ENCODE data around the gene ABCA3. TPM values are rescaled to one million over a fixed set of nuclear protein-coding genes. Genes with fewer than 3 reads are reported as not detected.

Gene ABCA3
- total RNA-seq, 2 experiments from 2014 or later = 7.0 to 7.7 TPM

DNA sequence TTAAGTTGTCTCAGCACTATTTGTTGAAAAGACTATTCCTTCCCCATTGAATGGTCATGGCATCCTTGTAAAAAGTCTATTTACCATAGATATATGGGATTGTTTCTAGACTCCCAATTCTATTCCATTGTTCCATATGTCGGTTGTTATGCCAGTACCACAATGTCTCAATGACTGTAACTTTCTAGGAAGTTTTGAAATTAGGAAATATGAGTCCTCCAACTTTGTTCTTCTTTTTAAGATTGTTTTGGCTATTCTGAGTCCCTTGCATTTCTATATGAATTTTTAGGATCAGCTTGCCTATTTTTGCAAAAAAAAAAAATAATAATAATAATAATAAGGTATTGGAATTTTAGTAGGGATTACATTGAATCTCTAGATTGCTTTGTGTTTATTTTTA, 43.0 kb upstream of the ABCA3 start:
- Histone ChIP-seq H3K9me3 (ENCODE audit: control insufficient read depth in 1 of 2, insufficient read depth in 1 of 2, low read length in 2 of 2) (peaks cover 0 to 4% of the 10 kb centered on the region in 2 experiments), H3K27ac (ENCODE audit: low read depth in 1 of 2, low read length in 2 of 2) (no peak overlapping the region), H3K27me3 (ENCODE audit: control insufficient read depth in 1 of 2, insufficient read depth in 2 of 2, low read length in 2 of 2) (peaks cover 0 to 3% of the 10 kb centered on the region in 2 experiments), H3K4me3 (ENCODE audit: low read length) (no peak overlapping the region), H3K36me3 (ENCODE audit: insufficient read depth, low read length) (no peaks in the 10 kb centered on the region), H3K4me1 (ENCODE audit: insufficient read depth, low read length) (no peaks in the 10 kb centered on the region)
- TF ChIP-seq, protein P1, sequence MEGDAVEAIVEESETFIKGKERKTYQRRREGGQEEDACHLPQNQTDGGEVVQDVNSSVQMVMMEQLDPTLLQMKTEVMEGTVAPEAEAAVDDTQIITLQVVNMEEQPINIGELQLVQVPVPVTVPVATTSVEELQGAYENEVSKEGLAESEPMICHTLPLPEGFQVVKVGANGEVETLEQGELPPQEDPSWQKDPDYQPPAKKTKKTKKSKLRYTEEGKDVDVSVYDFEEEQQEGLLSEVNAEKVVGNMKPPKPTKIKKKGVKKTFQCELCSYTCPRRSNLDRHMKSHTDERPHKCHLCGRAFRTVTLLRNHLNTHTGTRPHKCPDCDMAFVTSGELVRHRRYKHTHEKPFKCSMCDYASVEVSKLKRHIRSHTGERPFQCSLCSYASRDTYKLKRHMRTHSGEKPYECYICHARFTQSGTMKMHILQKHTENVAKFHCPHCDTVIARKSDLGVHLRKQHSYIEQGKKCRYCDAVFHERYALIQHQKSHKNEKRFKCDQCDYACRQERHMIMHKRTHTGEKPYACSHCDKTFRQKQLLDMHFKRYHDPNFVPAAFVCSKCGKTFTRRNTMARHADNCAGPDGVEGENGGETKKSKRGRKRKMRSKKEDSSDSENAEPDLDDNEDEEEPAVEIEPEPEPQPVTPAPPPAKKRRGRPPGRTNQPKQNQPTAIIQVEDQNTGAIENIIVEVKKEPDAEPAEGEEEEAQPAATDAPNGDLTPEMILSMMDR (IDR thresholded peaks at IDR 0.05) = no peak
- intact Hi-C loops (cut with DNase I, micrococcal nuclease) = no loop called here
- Mint-ChIP-seq H3K36me3 (ENCODE audit: low read depth) (no peaks in the 10 kb centered on the region), H3K9me3 (no peaks in the 10 kb centered on the region), H3K4me1 (ENCODE audit: low read depth) (no peaks in the 10 kb centered on the region), H3K27me3 (peaks cover 16% of the 10 kb centered on the region), H3K27ac (no peak overlapping the region), H3K4me3 (no peak overlapping the region)
- POLR2A ChIA-PET = no interaction called here
- no peak for DNase-seq
- ATAC-seq (ENCODE audit: poor library complexity) = no peak
- CTCF ChIA-PET = no interaction called here

DNA sequence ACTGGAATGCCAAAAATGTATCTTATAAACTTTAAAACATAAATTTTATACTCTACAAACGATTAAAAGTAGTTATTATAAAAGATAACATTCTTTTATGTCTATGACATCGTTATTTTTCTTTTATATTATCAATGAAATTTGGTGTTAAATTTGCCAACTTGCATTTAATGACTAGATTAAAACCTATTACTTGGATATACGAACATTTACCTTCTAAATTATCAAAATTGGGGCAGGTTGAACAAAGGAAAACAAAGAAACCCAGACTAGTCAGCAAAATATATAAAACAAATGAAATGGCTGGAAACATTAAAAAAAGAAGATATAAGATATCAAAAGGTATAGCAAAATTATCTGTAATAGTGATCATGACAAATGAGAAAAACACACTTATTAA, 34.1 kb upstream of the ABCA3 start:
- POLR2A ChIA-PET = no interaction called here
- Mint-ChIP-seq H3K36me3 (ENCODE audit: low read depth) (no peaks in the 10 kb centered on the region), H3K27me3 (peaks cover 35% of the 10 kb centered on the region), H3K4me1 (ENCODE audit: low read depth) (no peaks in the 10 kb centered on the region), H3K9me3 (no peaks in the 10 kb centered on the region), H3K27ac (no peak overlapping the region), H3K4me3 (no peak overlapping the region)
- CTCF ChIA-PET = no interaction called here
- no peak for ATAC-seq (ENCODE audit: poor library complexity)
- no peak overlapping the region for H3K4me3 ChIP-seq (ENCODE audit: low read length)
- TF ChIP-seq, protein P1 (IDR thresholded peaks at IDR 0.05) = no peak
- H3K4me1 ChIP-seq (ENCODE audit: insufficient read depth, low read length) = no peaks in the 10 kb centered on the region
- H3K27ac ChIP-seq (ENCODE audit: low read depth in 1 of 2, low read length in 2 of 2) = no peak overlapping the region
- DNase-seq = no peak
- H3K9me3 ChIP-seq (ENCODE audit: control insufficient read depth in 1 of 2, insufficient read depth in 1 of 2, low read length in 2 of 2) = no peaks in the 10 kb centered on the region
- H3K27me3 ChIP-seq (ENCODE audit: control insufficient read depth in 1 of 2, insufficient read depth in 2 of 2, low read length in 2 of 2) = peaks cover 3 to 9% of the 10 kb centered on the region in 2 experiments
- H3K36me3 ChIP-seq (ENCODE audit: insufficient read depth, low read length) = no peaks in the 10 kb centered on the region
- intact Hi-C loops (cut with DNase I, micrococcal nuclease) = no loop called here

DNA sequence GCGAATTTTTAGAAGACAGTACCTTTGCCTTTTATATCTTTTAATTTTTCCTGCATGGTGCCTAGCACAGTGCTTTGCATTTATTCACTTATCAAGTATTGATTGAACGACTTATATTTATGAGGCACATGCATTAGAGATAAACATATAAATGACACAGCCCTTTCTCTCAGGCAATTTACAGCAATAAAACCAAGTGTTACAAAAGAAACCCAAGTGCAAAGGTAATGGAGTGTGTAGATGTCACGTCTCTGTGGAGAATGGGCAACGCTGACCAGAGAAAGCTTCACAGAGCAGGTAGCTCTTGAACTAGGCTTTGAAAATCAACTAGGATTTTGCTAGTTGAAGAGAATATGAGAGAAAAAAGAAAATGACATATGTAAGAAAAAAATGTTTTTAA, 32.6 kb upstream of the ABCA3 start:
- TF ChIP-seq, protein P1 (IDR thresholded peaks at IDR 0.05) = no peak
- Mint-ChIP-seq H3K36me3 (ENCODE audit: low read depth) (no peaks in the 10 kb centered on the region), H3K27me3 (peaks cover 45% of the 10 kb centered on the region), H3K9me3 (no peaks in the 10 kb centered on the region), H3K4me1 (ENCODE audit: low read depth) (no peaks in the 10 kb centered on the region), H3K27ac (no peak overlapping the region), H3K4me3 (no peak overlapping the region)
- DNase-seq (no peak), ATAC-seq (ENCODE audit: poor library complexity) (no peak)
- H3K4me1 ChIP-seq (ENCODE audit: insufficient read depth, low read length) = no peaks in the 10 kb centered on the region
- POLR2A ChIA-PET = no interaction called here
- H3K9me3 ChIP-seq (ENCODE audit: control insufficient read depth in 1 of 2, insufficient read depth in 1 of 2, low read length in 2 of 2) = no peaks in the 10 kb centered on the region
- H3K4me3 ChIP-seq (ENCODE audit: low read length) = no peak overlapping the region
- peaks cover 7 to 13% of the 10 kb centered on the region in 2 experiments for H3K27me3 ChIP-seq (ENCODE audit: control insufficient read depth in 1 of 2, insufficient read depth in 2 of 2, low read length in 2 of 2)
- H3K27ac ChIP-seq (ENCODE audit: low read depth in 1 of 2, low read length in 2 of 2) = no peak overlapping the region
- intact Hi-C loops (cut with DNase I, micrococcal nuclease) = no loop called here
- CTCF ChIA-PET = no interaction called here
- no peaks in the 10 kb centered on the region for H3K36me3 ChIP-seq (ENCODE audit: insufficient read depth, low read length)
